WTC11 (cell line): Measurements from ENCODE around the gene SARS1. TPM values are rescaled to one million over a fixed set of nuclear protein-coding genes. Genes with fewer than 3 reads are reported as not detected.
A peak's percentile ranks its signal among the peaks of the same experiment; 100 is the strongest.

Experiments used
- ATAC-seq: fragments of 200-7000 bp; cut with Tn5 transposase; 2 replicates; pipeline ENCODE4 v1.10.0; 2021; ENCODE audit warnings: mild to moderate bottlenecking, moderate library complexity
- CTCF ChIA-PET: fragments of 300-600 bp; sonication (Branson Sonifier 250); formaldehyde crosslinking; loops from one replicate; lab custom pipeline; 2021; ENCODE audit warnings: antibody characterized with exemption; lab: Charles Lee
- POLR2A ChIA-PET: fragments of 350-600 bp; sonication (Branson Sonifier 250); formaldehyde crosslinking; loops from one replicate; lab custom pipeline; 2021; ENCODE audit warnings: antibody characterized with exemption; lab: Charles Lee
- DNase-seq: peaks from one replicate; pipeline ENCODE4 v3.0.0; 2021; ENCODE audit warnings: low spot score
- H3K27ac Mint-ChIP-seq: 2 replicates; pipeline ENCODE4 v1.8.0; 2021; ENCODE audit warnings: mixed read lengths
- H3K27me3 Mint-ChIP-seq: 2 replicates; pipeline ENCODE4 v1.8.0; 2021; ENCODE audit warnings: low read depth, mild to moderate bottlenecking, moderate library complexity, mixed read lengths
- H3K36me3 Mint-ChIP-seq: 2 replicates; pipeline ENCODE4 v1.8.0; 2021; ENCODE audit warnings: mixed read lengths
- H3K4me1 Mint-ChIP-seq: 2 replicates; pipeline ENCODE4 v1.8.0; 2022; ENCODE audit warnings: mixed read lengths
- H3K4me3 Mint-ChIP-seq: 2 replicates; pipeline ENCODE4 v1.8.0; 2021; ENCODE audit warnings: mild to moderate bottlenecking, moderate library complexity, mixed read lengths
- H3K9me3 Mint-ChIP-seq: 2 replicates; pipeline ENCODE4 v1.8.0; 2021; ENCODE audit warnings: mixed read lengths
- ATF1 ChIP-seq: sonication (generic); formaldehyde crosslinking; IDR thresholded peaks from 2 replicates; pipeline ENCODE4 v1.8.1; 2023; ENCODE audit warnings: mild to moderate bottlenecking, moderate library complexity, missing genetic modification reagents
- CTCF ChIP-seq: fragments of 200-600 bp; IDR thresholded peaks from 2 replicates; pipeline ENCODE4 v1.8.0; 2022; ENCODE audit warnings: antibody characterized with exemption
- ELF4 ChIP-seq: sonication (generic); formaldehyde crosslinking; IDR thresholded peaks from 2 replicates; pipeline ENCODE4 v1.8.1; 2022; ENCODE audit warnings: low read depth, mild to moderate bottlenecking, moderate library complexity, missing genetic modification reagents
- GABPB1 ChIP-seq: sonication (generic); formaldehyde crosslinking; IDR thresholded peaks from 2 replicates; pipeline ENCODE4 v1.8.1; 2023; ENCODE audit warnings: mild to moderate bottlenecking, missing genetic modification reagents
- GTF2I ChIP-seq: fragments of 250-450 bp; sonication (Bioruptor Pico); conservative IDR thresholded peaks from 2 replicates; pipeline ENCODE4 v1.4.0; 2021; ENCODE audit warnings: mild to moderate bottlenecking
- HMGXB4 ChIP-seq: sonication (generic); formaldehyde crosslinking; IDR thresholded peaks from 2 replicates; pipeline ENCODE4 v1.8.1; 2023; ENCODE audit warnings: mild to moderate bottlenecking, moderate library complexity, missing genetic modification reagents
- MAX ChIP-seq: sonication (generic); formaldehyde crosslinking; IDR thresholded peaks from 2 replicates; pipeline ENCODE4 v1.8.0; 2022; ENCODE audit warnings: mild to moderate bottlenecking, missing genetic modification reagents
- SMAD4 ChIP-seq: sonication (generic); formaldehyde crosslinking; IDR thresholded peaks from 2 replicates; pipeline ENCODE4 v1.8.0; 2022; ENCODE audit warnings: mild to moderate bottlenecking, missing genetic modification reagents
- ZBTB21 ChIP-seq: sonication (generic); formaldehyde crosslinking; IDR thresholded peaks from 2 replicates; pipeline ENCODE4 v1.8.1; 2023; ENCODE audit warnings: mild to moderate bottlenecking, missing genetic modification reagents, borderline replicate concordance
- ZNF121 ChIP-seq: sonication (generic); formaldehyde crosslinking; IDR thresholded peaks from 2 replicates; pipeline ENCODE4 v1.8.0; 2023; ENCODE audit warnings: missing genetic modification reagents
- ZNF423 ChIP-seq: fragments of 250-450 bp; sonication (Bioruptor Pico); IDR thresholded peaks from 2 replicates; pipeline ENCODE4 v2.1.2; 2022; ENCODE audit warnings: mild to moderate bottlenecking, moderate library complexity
- total RNA-seq: library from RNA; stranded (reverse); gene quantifications from 3 replicates; pipeline ENCODE4 v1.2.3, GENCODE V29; 2021
- TF ChIP-seq, protein P1 (sequence below): sonication (generic); formaldehyde crosslinking; IDR thresholded peaks from 2 replicates; pipeline ENCODE4 v1.8.0; 2022; ENCODE audit warnings: mild to moderate bottlenecking, missing genetic modification reagents
- TF ChIP-seq, protein P2 (sequence below): sonication (generic); formaldehyde crosslinking; IDR thresholded peaks from 2 replicates; pipeline ENCODE4 v1.8.1; 2022; ENCODE audit warnings: mild to moderate bottlenecking, missing genetic modification reagents, moderate library complexity, borderline replicate concordance

SARS1 gene
- total RNA-seq, 1 experiment from 2014 or later = 149 TPM

DNA sequence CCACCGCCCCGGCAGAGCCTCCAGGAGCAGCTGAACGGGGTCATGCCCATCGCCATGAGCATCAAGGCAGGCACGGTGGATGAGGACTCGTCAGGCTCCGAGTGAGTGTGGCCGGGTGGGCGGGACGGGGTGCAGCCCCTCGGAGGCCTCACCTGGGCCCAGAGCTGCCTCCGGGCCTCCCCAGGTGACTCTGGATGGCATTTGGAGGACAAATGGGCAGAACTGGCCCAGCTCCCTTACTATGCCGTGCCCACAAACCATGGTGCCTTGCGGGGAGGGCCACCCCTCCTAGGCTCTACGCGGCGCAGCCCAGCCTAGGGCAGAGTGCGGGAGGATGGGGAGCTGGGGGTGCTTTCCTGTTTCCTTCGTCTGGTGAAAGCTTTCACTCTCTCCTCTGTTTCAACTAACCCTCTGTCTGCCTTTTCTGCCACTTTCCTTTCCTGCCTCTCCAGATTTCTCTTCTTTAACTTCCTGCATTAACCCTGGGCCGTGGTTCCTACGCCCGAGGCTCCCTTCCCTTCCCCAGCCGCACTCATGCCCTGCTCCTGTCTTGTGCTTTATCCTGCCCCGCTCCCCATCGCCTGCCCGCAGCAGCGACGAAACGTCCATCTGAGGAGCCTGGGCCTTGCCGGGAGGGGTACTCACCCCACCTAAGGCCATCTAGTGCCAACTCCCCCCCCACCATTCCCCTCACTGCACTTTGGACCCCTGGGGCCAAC is 60.0 kb downstream of the SARS1 start:
- H3K9me3 Mint-ChIP-seq = no peaks in the 10 kb centered on the region
- H3K4me3 Mint-ChIP-seq = no peak overlapping the region
- TF ChIP-seq GTF2I (CRISPR knock-in tag) (no peak), ZBTB21 (CRISPR knock-in tag) (no peak), SMAD4 (CRISPR knock-in tag) (no peak)
- TF ChIP-seq, protein P1, sequence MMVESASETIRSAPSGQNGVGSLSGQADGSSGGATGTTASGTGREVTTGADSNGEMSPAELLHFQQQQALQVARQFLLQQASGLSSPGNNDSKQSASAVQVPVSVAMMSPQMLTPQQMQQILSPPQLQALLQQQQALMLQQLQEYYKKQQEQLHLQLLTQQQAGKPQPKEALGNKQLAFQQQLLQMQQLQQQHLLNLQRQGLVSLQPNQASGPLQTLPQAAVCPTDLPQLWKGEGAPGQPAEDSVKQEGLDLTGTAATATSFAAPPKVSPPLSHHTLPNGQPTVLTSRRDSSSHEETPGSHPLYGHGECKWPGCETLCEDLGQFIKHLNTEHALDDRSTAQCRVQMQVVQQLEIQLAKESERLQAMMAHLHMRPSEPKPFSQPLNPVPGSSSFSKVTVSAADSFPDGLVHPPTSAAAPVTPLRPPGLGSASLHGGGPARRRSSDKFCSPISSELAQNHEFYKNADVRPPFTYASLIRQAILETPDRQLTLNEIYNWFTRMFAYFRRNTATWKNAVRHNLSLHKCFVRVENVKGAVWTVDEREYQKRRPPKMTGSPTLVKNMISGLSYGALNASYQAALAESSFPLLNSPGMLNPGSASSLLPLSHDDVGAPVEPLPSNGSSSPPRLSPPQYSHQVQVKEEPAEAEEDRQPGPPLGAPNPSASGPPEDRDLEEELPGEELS = no peak
- TF ChIP-seq, all 79 proteins: peak for 0
- CTCF ChIA-PET = interaction anchor here (0.6 to 1.9 kb wide), 4 partner anchors 9 to 259 kb away, joined by 3 to 6 read pairs (median 4); partner anchors contain the start of gene PSRC1
- Mint-ChIP-seq H3K36me3 (peaks cover 10% of the 10 kb centered on the region), H3K27ac (peak overlapping the region; percentile 26), H3K27me3 (no peaks in the 10 kb centered on the region; the same call in 1 of the 2 replicates), H3K4me1 (peaks cover 26% of the 10 kb centered on the region)
- ATAC-seq (no peak; the same call in 1 of the 2 replicates), DNase-seq (no peak)
- POLR2A ChIA-PET = interaction anchor here (1.1 kb wide), 1 partner anchor 34 kb away, joined by 3 read pairs; no protein-coding TSS in a partner anchor

- Mint-ChIP-seq H3K4me1 (peaks cover 26% of the 10 kb centered on the region), H3K4me3 (no peak overlapping the region), H3K27me3 (no peaks in the 10 kb centered on the region; the same call in 1 of the 2 replicates), H3K36me3 (peaks cover 16% of the 10 kb centered on the region), H3K9me3 (no peaks in the 10 kb centered on the region), H3K27ac (peak overlapping the region; percentile 76)
- DNase-seq = no peak
- ATAC-seq = no peak
- TF ChIP-seq GABPB1 (CRISPR knock-in tag) (peak; percentile 29; the same call in 1 of the 2 replicates), ZNF423 (CRISPR knock-in tag) (no peak)
- ChIA-PET POLR2A (no interaction called here), CTCF (interaction anchor here (4.0 kb wide), 1 partner anchor 124 kb away, joined by 68 read pairs; the partner anchor contains the start of gene SORT1)
Observed at GRCh38 chr1:109274533-109275476, 61.1 kb downstream of the SARS1 start.

- Mint-ChIP-seq H3K4me1 (peaks cover 26% of the 10 kb centered on the region), H3K27me3 (no peaks in the 10 kb centered on the region; the same call in 1 of the 2 replicates), H3K4me3 (no peak overlapping the region), H3K36me3 (peaks cover 22% of the 10 kb centered on the region), H3K27ac (peak overlapping the region; percentile 74; the same call in 1 of the 2 replicates), H3K9me3 (no peaks in the 10 kb centered on the region)
- no peak for TF ChIP-seq ELF4 (CRISPR knock-in tag)
- TF ChIP-seq, protein P2, sequence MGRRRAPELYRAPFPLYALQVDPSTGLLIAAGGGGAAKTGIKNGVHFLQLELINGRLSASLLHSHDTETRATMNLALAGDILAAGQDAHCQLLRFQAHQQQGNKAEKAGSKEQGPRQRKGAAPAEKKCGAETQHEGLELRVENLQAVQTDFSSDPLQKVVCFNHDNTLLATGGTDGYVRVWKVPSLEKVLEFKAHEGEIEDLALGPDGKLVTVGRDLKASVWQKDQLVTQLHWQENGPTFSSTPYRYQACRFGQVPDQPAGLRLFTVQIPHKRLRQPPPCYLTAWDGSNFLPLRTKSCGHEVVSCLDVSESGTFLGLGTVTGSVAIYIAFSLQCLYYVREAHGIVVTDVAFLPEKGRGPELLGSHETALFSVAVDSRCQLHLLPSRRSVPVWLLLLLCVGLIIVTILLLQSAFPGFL (CRISPR knock-in tag) = no peak
- DNase-seq (no peak), ATAC-seq (no peak)
- POLR2A ChIA-PET = interaction anchor here (0.8 kb wide), 1 partner anchor 122 kb away, joined by 4 read pairs; the partner anchor contains the start of gene SORT1
- CTCF ChIA-PET = interaction anchor here (0.6 to 4.0 kb wide), 6 partner anchors 12 to 257 kb away, joined by 3 to 68 read pairs (median 4); partner anchors contain the start of gene SORT1
Observed at GRCh38 chr1:109275706-109276345, 62.1 kb downstream of the SARS1 start.

- Mint-ChIP-seq H3K4me3 (no peak overlapping the region), H3K4me1 (peaks cover 37% of the 10 kb centered on the region), H3K36me3 (peaks cover 24% of the 10 kb centered on the region), H3K9me3 (no peaks in the 10 kb centered on the region), H3K27me3 (no peaks in the 10 kb centered on the region; the same call in 1 of the 2 replicates), H3K27ac (peak overlapping the region; percentile 85)
- ChIA-PET CTCF (interaction anchor here (0.6 to 4.0 kb wide), 25 partner anchors 9 to 255 kb away, joined by 3 to 68 read pairs (median 4); partner anchors contain the start of genes CYB561D1, MYBPHL and SORT1), POLR2A (interaction anchor here (0.8 kb wide), 1 partner anchor 24 kb away, joined by 3 read pairs; no protein-coding TSS in a partner anchor)
- DNase-seq (peak; percentile 91), ATAC-seq (peak; percentile 86)
- TF ChIP-seq ZNF121 (CRISPR knock-in tag) (peak; percentile 64; the same call in 1 of the 2 replicates), MAX (CRISPR knock-in tag) (0 out of 2 replicates have a peak, but pooled peaks have one; percentile 27), CTCF (peak; percentile 95), HMGXB4 (CRISPR knock-in tag) (0 out of 2 replicates have a peak, but pooled peaks have one; percentile 40), ATF1 (CRISPR knock-in tag) (no peak), GABPB1 (CRISPR knock-in tag) (peak; percentile 49; the same call in 1 of the 2 replicates)
Observed at GRCh38 chr1:109277434-109278204, 63.9 kb downstream of the SARS1 start.
